ENCODE data around the gene GREB1L.

GRCh38 chr18:21522530-21522929 is 280.5 kb downstream of the GREB1L start:
- TF ChIP-seq POLR2A (IDR thresholded peaks at IDR 0.05; ENCODE audit: low read depth, low read length) (no peak), CTCF (IDR thresholded peaks at IDR 0.05 in 2 of 3, conservative IDR thresholded peaks at IDR 0.05 in 1 of 3; ENCODE audit: control insufficient read depth in 2 of 3, extremely low read depth in 1 of 3, insufficient read depth in 1 of 3, low read depth in 3 of 3, low read length in 3 of 3) (no peak), RBBP5 (conservative IDR thresholded peaks at IDR 0.05) (no peak), PRDM15 (CRISPR knock-in tag; IDR thresholded peaks at IDR 0.05) (no peak), PKNOX1 (IDR thresholded peaks at IDR 0.05) (no peak), NBN (IDR thresholded peaks at IDR 0.05) (no peak), E2F4 (IDR thresholded peaks at IDR 0.05; ENCODE audit: low read depth, low read length) (no peak), CHD2 (IDR thresholded peaks at IDR 0.05; ENCODE audit: borderline replicate concordance, low read depth, low read length) (no peak), TAF1 (IDR thresholded peaks at IDR 0.05; ENCODE audit: borderline replicate concordance, low read depth, low read length) (no peak), YY1 (IDR thresholded peaks at IDR 0.05; ENCODE audit: low read depth, low read length) (no peak), RFX5 (IDR thresholded peaks at IDR 0.05; ENCODE audit: low read depth, low read length) (no peak), SUZ12 (IDR thresholded peaks at IDR 0.05; ENCODE audit: unreplicated experiment) (no peak)

All from GM12878 (cell line).